Loucy (cell line): Measurements from ENCODE around the gene GPLD1.
"Not testable (repeated sequence)": the region's sequence is repeated elsewhere in the genome, so short reads cannot be mapped to it uniquely, and the experiment has no call there.

Experiments
- H2AFZ ChIP-seq: fragments of 200-600 bp; sonication (generic); 2 replicates; pipeline ENCODE4 v1.6.0; 2016; ENCODE audit warnings: antibody characterized with exemption, mild to moderate bottlenecking, low read length, moderate library complexity
- H3F3A ChIP-seq: fragments of 200-600 bp; 2 replicates; pipeline ENCODE4 v1.6.0; 2016; ENCODE audit warnings: antibody characterized with exemption, low read depth, mild to moderate bottlenecking
- H3K27me3 ChIP-seq: fragments of 200-600 bp; sonication (generic); 2 replicates; pipeline ENCODE4 v1.6.1; 2014; ENCODE audit warnings: low read length, mild to moderate bottlenecking; ENCODE audit not compliant: insufficient read depth, poor library complexity, severe bottlenecking
- H3K36me3 ChIP-seq: fragments of 200-600 bp; sonication (generic); 2 replicates; pipeline ENCODE4 v1.6.1; 2016; ENCODE audit warnings: low read length; ENCODE audit not compliant: insufficient read depth
- H3K4me1 ChIP-seq: fragments of 200-600 bp; sonication (generic); 2 replicates; pipeline ENCODE4 v1.5.1; 2014; ENCODE audit warnings: low read length, mild to moderate bottlenecking; ENCODE audit not compliant: insufficient read depth, poor library complexity, severe bottlenecking
- H3K4me2 ChIP-seq: fragments of 200-600 bp; sonication (generic); 2 replicates; pipeline ENCODE4 v1.6.0; 2014; ENCODE audit warnings: antibody characterized with exemption, low read length, low read depth, mild to moderate bottlenecking; ENCODE audit not compliant: poor library complexity, severe bottlenecking
- H3K4me3 ChIP-seq: fragments of 200-600 bp; sonication (generic); 2 replicates; pipeline ENCODE4 v1.5.1; 2014; ENCODE audit warnings: low read length, mild to moderate bottlenecking, mixed read lengths; ENCODE audit not compliant: poor library complexity, severe bottlenecking
- H3K79me2 ChIP-seq: fragments of 200-600 bp; sonication (generic); 2 replicates; pipeline ENCODE4 v1.6.1; 2014; ENCODE audit warnings: low read length; ENCODE audit not compliant: insufficient read depth
- H3K9ac ChIP-seq: fragments of 200-600 bp; sonication (generic); 2 replicates; pipeline ENCODE4 v1.6.0; 2014; ENCODE audit warnings: mild to moderate bottlenecking, low read depth, low read length, moderate library complexity; ENCODE audit not compliant: poor library complexity, severe bottlenecking
- H3K9me2 ChIP-seq: fragments of 200-600 bp; sonication (generic); replicated peaks from 2 replicates; pipeline ENCODE4 v1.6.1; 2016; ENCODE audit warnings: low read depth, low read length, mixed read lengths
- H3K9me3 ChIP-seq: fragments of 200-600 bp; sonication (generic); 2 replicates; pipeline ENCODE4 v1.6.1; 2014; ENCODE audit warnings: mild to moderate bottlenecking, antibody characterized with exemption, low read length, low read depth; ENCODE audit not compliant: insufficient read depth
- H4K20me1 ChIP-seq: fragments of 200-600 bp; sonication (generic); 2 replicates; pipeline ENCODE4 v1.6.0; 2014; ENCODE audit warnings: antibody characterized with exemption, low read length, mild to moderate bottlenecking; ENCODE audit not compliant: insufficient read depth, poor library complexity, severe bottlenecking
- EZH2phosphoT487 ChIP-seq: fragments of 200-600 bp; IDR thresholded peaks from 2 replicates; pipeline ENCODE4 v1.6.1; 2018; ENCODE audit warnings: antibody characterized with exemption, mild to moderate bottlenecking, moderate library complexity, borderline replicate concordance
- TF ChIP-seq, protein P1 (sequence below): fragments of 200-600 bp; sonication (generic); conservative IDR thresholded peaks from 2 replicates; pipeline ENCODE4 v1.5.1; 2014; ENCODE audit warnings: mild to moderate bottlenecking, antibody characterized with exemption, low read length

The GPLD1 gene

DNA sequence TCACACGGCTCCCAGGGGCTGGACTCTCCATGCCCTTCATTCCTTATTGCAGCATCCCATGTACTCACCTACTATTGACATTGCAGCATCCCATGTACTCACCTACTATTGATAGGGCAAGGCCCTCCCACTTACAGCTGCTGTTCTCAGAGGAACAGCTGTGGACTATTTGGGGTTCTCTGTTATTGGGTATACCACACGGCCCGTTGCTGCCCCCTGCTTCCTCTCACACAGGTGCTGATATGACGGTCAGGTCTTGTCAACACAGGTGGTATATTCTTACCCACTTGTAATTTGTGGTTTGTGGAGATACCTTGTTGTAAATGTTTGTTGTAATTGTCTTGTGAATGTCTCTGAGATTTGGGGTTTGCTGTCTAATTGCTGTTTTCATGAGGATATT is 24.2 kb upstream of the GPLD1 start:
- no peaks in the 10 kb centered on the region for H3K4me1 ChIP-seq
- H3K9me2 ChIP-seq, result no peaks in the 10 kb centered on the region
- H3K9ac ChIP-seq, result no peak overlapping the region
- H3F3A ChIP-seq, result no peaks in the 10 kb centered on the region
- peaks cover 8% of the 10 kb centered on the region; the same call in 1 of the 2 replicates for H3K36me3 ChIP-seq
- no peaks in the 10 kb centered on the region for H3K79me2 ChIP-seq
- H3K9me3 ChIP-seq, result no peaks in the 10 kb centered on the region
- H3K27me3 ChIP-seq, result no peaks in the 10 kb centered on the region
- no peak overlapping the region for H2AFZ ChIP-seq
- no peak overlapping the region for H3K4me2 ChIP-seq
- no peaks in the 10 kb centered on the region for H4K20me1 ChIP-seq
- H3K4me3 ChIP-seq, result no peak overlapping the region
- TF ChIP-seq, protein P1, sequence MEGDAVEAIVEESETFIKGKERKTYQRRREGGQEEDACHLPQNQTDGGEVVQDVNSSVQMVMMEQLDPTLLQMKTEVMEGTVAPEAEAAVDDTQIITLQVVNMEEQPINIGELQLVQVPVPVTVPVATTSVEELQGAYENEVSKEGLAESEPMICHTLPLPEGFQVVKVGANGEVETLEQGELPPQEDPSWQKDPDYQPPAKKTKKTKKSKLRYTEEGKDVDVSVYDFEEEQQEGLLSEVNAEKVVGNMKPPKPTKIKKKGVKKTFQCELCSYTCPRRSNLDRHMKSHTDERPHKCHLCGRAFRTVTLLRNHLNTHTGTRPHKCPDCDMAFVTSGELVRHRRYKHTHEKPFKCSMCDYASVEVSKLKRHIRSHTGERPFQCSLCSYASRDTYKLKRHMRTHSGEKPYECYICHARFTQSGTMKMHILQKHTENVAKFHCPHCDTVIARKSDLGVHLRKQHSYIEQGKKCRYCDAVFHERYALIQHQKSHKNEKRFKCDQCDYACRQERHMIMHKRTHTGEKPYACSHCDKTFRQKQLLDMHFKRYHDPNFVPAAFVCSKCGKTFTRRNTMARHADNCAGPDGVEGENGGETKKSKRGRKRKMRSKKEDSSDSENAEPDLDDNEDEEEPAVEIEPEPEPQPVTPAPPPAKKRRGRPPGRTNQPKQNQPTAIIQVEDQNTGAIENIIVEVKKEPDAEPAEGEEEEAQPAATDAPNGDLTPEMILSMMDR, result no peak
- no peak for TF ChIP-seq EZH2phosphoT487

DNA sequence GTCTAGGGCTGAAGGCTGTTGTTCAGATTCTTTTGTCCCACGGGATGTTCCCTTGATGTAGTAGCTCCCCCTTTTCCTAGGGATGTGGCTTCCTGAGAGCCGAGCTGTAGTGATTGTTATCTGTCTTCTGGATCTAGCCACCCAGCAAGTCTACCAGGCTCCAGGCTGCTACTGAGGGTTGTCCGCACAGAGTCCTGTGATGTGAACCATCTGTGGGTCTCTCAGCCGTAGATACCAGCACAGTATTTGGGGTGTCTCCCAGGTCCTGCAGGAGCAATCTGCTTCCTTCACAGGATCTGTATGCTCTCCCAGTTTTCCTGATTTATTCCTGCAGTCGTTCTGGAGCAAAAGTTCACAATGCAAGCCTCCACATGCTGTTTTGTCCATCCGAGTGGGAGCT is 22.6 kb upstream of the GPLD1 start:
- not testable (repeated sequence) for H3K9me2 ChIP-seq, H3K36me3 ChIP-seq, H3K79me2 ChIP-seq

DNA sequence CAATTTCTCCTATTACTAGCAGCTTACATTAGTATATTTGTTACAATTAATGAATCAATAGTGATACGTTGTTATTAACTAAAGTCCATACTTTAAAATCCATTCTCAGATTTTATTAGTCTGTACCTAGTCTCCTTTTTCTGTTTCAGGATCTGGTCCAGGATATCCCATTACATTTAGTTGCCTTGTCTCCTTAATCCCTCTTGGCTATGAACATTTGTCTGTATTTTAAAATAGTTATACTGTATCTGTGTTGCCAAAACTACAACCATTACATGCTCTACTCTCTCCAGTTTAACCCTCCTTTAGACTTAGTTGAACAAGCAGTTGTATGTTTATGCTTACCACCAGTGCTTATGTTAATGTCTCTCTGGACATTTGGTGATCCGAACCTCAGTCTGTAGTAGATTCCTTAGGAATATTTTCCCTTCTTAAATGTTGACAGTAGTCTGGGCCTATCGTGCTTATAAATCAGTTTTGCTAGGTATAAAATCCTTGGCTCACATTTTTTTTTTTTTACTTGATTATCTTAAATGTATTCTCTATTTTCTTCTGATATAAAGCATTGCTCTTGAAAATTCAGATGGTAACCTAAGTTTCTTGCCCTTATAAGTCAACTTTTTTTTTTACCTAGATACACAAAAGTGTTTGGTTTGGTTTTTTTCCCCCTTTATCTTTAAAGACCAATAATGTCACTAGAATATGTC is 17.6 kb upstream of the GPLD1 start:
- no peaks in the 10 kb centered on the region for H3K27me3 ChIP-seq
- no peaks in the 10 kb centered on the region for H3K9me3 ChIP-seq
- no peak for TF ChIP-seq EZH2phosphoT487
- TF ChIP-seq, protein P1, result no peak
- H3K9ac ChIP-seq, result no peak overlapping the region
- H3K4me3 ChIP-seq, result no peak overlapping the region
- no peak overlapping the region for H3K4me2 ChIP-seq
- no peaks in the 10 kb centered on the region for H4K20me1 ChIP-seq
- no peaks in the 10 kb centered on the region for H3K9me2 ChIP-seq
- no peak overlapping the region for H2AFZ ChIP-seq
- no peaks in the 10 kb centered on the region for H3K79me2 ChIP-seq
- H3K4me1 ChIP-seq, result no peaks in the 10 kb centered on the region
- no peaks in the 10 kb centered on the region for H3F3A ChIP-seq
- no peaks in the 10 kb centered on the region for H3K36me3 ChIP-seq

More for the DNA sequence above, 22.6 kb upstream of the GPLD1 start:
- not testable (repeated sequence) for H2AFZ ChIP-seq, H3K9me3 ChIP-seq, H3K27me3 ChIP-seq, H3F3A ChIP-seq, H4K20me1 ChIP-seq, H3K9ac ChIP-seq, H3K4me3 ChIP-seq, H3K4me2 ChIP-seq, H3K4me1 ChIP-seq
